ENCODE results near the gene RNF123.

Gene RNF123

DNA sequence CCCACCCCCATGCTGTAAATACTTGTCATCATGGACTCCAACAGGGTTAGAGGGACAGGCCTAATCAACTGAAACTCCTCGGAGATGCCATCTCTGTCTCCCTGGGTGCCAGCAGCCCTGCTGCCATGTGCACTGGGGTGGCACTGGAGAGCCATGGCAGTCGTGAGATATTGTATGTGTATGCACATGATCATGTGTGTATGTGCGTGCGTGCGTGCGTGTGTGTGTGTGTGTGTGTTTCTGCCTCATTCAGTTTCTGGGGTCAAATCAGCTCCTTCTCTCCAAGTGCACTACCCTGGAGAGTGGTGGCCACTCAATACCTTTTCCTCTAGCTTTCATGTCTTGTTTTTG lies 18.4 kb upstream of the RNF123 start:
- Histone ChIP-seq H3K9ac (0 out of 22 replicates have a peak overlapping the region, but pooled peaks of 2 of the 11 experiments have one; percentile 6 to 15), H3K4me3 (no peak overlapping the region)
- no peak for TF ChIP-seq Cebpa-rat (IDR thresholded peaks at IDR 0.05)

DNA sequence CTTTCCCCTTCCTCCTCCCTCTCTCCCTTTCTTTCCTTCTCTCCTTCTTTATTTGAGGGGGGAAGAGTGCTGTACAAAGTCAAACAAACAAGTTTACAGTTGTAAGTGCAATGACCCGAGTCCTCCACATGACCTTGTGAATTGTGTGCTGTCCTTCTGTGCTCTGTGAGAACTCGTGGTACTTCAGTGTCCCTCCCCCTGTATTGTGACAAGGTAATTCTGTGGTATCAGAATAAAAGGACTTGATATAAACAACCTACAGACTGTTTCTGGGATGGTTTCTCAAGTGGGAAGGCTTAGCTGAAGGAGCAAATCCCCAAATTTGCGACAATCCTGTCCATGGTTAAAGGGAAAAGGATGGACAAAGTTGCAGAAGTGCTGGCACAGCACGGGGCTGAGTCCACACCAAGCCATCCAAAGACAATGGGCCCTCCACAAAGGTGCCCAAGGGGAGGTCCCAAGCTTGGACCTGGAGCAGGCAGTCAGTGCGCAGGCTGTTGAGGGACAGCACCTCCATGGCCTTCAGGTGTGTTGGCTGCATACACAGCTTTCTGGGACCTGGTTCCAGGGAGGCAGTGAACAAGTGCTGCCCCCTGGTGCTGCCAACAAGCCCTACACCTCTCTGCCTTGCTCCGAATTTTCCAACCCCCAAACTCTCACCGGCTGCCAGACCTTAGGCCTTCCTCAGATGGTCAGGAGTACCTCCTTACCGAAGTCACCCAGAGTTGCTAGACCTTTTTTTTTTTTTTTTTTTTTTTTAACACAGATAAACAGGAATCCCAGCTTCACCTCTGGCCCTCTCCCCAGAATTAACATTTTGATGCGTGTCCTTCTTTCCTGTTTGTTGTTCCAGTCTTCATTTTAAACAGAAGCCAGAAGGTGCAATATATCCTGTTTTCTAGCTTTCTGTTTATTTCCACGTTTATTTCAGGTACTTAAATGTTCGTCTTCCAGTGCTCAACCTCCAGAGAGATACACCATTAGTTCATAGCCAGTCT lies 17.8 kb upstream of the RNF123 start:
- Histone ChIP-seq H3K27ac (no peak overlapping the region), H3K9ac (peak overlapping the region in 4 of 11 experiments; percentile 1 to 29 (median 25); a peak in 3 of 22 replicates), H3K4me2 (peak overlapping the region in 8 of 11 experiments; percentile 14 to 99 (median 68); a peak in 11 of 22 replicates)

More for the DNA sequence above, 18.4 kb upstream of the RNF123 start:
- H3K9me3 ChIP-seq (replicated peaks in 1 of 11) = 0 out of 22 replicates have a peak, but pooled peaks cover 0 to 4% (median 0%) of the 10 kb centered on the region in 11 experiments
- peaks cover 2 to 7% (median 4%) of the 10 kb centered on the region in 11 experiments for H3K36me3 ChIP-seq
- H4K20me1 ChIP-seq = peaks cover 0 to 56% (median 10%) of the 10 kb centered on the region in 11 experiments; a peak in 13 of 22 replicates
- no peak overlapping the region for H3K4me2 ChIP-seq
- no peaks in the 10 kb centered on the region for H3K27me3 ChIP-seq
- H3K27ac ChIP-seq = no peak overlapping the region
- peaks cover 20 to 57% (median 32%) of the 10 kb centered on the region in 10 experiments for H3K4me1 ChIP-seq

DNA sequence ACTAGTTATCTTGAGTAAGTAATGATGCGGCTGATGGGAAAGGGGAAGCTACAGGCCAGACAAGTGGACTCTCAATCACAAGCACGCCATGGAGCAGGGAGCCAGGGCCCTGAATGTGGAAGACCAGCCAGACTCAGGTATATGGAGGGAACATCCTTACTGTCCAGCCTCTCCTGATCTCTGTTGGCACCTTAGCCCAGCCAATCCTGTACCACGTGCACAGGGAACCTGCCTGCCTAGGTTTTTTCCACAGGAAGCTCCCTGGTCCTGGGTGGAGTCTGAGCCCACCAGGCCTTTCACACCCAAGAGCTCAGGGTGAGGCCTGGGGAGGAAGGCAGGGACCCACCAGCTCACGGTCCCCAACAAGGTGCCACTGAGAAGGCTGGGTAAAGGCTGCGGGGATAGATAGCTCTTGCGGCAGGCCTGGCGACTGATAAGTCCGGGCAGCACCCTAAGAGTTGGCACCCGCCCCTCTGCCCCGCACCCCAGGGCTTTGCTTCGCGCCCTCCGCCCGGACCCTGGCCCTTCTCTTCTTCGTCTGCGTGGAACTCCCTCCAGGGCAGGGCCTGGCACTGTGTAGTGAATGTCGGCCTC lies 16.1 kb upstream of the RNF123 start:
- Histone ChIP-seq H3K9me3 (replicated peaks in 1 of 11) (0 out of 22 replicates have a peak, but pooled peaks cover 0 to 4% (median 0%) of the 10 kb centered on the region in 11 experiments), H3K9ac (peak overlapping the region; percentile 65 to 96 (median 87)), H3K27ac (peak overlapping the region; percentile 87 to 97 (median 93)), H3K36me3 (peaks cover 25 to 30% (median 27%) of the 10 kb centered on the region in 11 experiments), H4K20me1 (peaks cover 0 to 62% (median 24%) of the 10 kb centered on the region in 11 experiments; a peak in 16 of 22 replicates), H3K4me2 (peak overlapping the region; percentile 90 to 99 (median 96)), H3K4me1 (peaks cover 27 to 65% (median 41%) of the 10 kb centered on the region in 10 experiments), H3K4me3 (peak overlapping the region; percentile 78 to 97 (median 84)), H3K27me3 (no peaks in the 10 kb centered on the region)
- no peak for TF ChIP-seq Cebpa-rat (IDR thresholded peaks at IDR 0.05)

More for the DNA sequence above, 17.8 kb upstream of the RNF123 start:
- no peak overlapping the region for H3K4me3 ChIP-seq
- no peak for TF ChIP-seq Cebpa-rat (IDR thresholded peaks at IDR 0.05)
- peaks cover 0 to 59% (median 15%) of the 10 kb centered on the region in 11 experiments; a peak in 14 of 22 replicates for H4K20me1 ChIP-seq
- 0 out of 22 replicates have a peak, but pooled peaks cover 0 to 4% (median 0%) of the 10 kb centered on the region in 11 experiments for H3K9me3 ChIP-seq (replicated peaks in 1 of 11)
- peaks cover 8 to 14% (median 11%) of the 10 kb centered on the region in 11 experiments for H3K36me3 ChIP-seq
- H3K4me1 ChIP-seq = peaks cover 27 to 63% (median 39%) of the 10 kb centered on the region in 10 experiments
- H3K27me3 ChIP-seq = no peaks in the 10 kb centered on the region

DNA sequence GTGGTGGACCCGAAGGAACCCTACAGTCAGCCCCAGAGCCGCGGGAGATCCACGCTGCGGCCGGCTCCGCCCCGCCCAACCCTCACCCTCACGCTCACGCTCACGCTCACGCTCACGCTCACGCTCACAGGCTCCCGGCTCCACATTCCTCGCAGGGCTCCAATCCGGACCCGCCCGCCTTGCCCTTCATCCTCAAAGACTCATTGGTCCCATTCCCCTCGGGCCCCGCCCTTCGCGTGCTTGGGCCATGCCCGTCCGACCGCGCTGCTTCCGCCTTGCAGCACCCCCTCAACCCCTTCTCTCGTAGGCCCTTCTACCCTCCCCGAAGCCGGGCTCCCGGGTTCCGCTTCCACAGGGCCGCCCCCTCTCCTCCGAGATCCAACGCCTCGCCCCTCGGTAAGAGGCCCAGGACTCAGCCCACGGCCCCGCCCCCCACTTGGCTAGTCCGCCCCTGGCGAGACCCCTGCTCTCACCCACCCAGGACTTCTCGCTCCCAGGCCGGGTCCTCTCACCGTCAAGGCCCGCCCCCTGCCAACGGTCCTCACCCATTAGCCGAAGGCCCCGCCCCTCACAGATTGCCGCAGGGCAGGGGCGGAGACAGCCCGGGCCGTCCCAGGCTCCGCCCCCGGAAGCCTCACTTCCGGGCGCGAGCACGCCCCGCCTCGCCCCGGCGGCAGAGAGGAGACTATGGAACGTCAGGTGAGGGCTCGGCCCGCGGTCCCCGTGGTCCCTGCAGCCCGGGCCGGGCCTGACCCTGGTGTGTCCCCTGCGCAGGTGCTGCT lies 15.5 kb upstream of the RNF123 start, which contains the start of gene APEH:
Gene APEH (plus strand): TSS at position 637 of the 782 bp plus-strand sequence. CDS start 51 bp downstream, at position 688.
- Histone ChIP-seq H3K4me3 (peak within 1 kb of the TSS; percentile 78 to 97 (median 84)), H3K9me3 (replicated peaks in 1 of 11) (0 out of 22 replicates have a peak, but pooled peaks cover 0 to 4% (median 0%) of the 10 kb centered on the region in 11 experiments)
- TF ChIP-seq Cebpa-rat (IDR thresholded peaks at IDR 0.05) = no peak

DNA sequence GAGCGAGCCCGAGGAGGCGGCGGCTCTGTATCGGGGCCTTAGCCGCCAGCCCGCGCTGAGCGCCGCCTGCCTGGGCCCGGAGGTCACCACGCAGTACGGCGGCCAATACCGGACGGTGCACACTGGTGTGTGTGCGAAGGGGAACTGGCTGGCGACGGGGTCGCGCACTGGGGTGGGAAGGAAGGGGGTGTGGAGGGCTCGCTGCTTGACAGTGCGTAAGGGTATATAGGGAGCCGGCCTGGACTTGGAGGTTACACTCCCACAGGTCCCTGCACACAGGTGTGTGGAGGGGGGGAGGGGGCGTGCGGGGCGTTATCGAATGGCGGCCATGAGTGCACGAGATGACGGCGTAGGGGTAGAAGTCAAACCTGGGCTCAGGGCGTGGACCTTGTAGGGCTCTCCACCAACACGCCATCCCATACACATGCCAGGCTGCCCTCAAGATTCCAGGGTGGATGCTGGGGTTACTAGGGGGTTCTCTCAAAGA lies 14.8 kb upstream of the RNF123 start:
- H3K36me3 ChIP-seq = peaks cover 38 to 43% (median 41%) of the 10 kb centered on the region in 11 experiments
- H3K27ac ChIP-seq = peak overlapping the region; percentile 87 to 97 (median 93)
- H3K4me3 ChIP-seq = peak overlapping the region; percentile 78 to 97 (median 84)

More for the DNA sequence above, 15.5 kb upstream of the RNF123 start, which contains the start of gene APEH:
- no peaks in the 10 kb centered on the region for H3K27me3 ChIP-seq
- H3K36me3 ChIP-seq = peaks cover 32 to 37% (median 34%) of the 10 kb centered on the region in 11 experiments
- H4K20me1 ChIP-seq = peaks cover 0 to 67% (median 24%) of the 10 kb centered on the region in 11 experiments; a peak in 16 of 22 replicates
- peak within 1 kb of the TSS; percentile 90 to 99 (median 96) for H3K4me2 ChIP-seq
- peaks cover 27 to 60% (median 40%) of the 10 kb centered on the region in 10 experiments for H3K4me1 ChIP-seq
- H3K27ac ChIP-seq = peak within 1 kb of the TSS; percentile 87 to 97 (median 93)
- peak within 1 kb of the TSS; percentile 80 to 96 (median 87) for H3K9ac ChIP-seq

DNA sequence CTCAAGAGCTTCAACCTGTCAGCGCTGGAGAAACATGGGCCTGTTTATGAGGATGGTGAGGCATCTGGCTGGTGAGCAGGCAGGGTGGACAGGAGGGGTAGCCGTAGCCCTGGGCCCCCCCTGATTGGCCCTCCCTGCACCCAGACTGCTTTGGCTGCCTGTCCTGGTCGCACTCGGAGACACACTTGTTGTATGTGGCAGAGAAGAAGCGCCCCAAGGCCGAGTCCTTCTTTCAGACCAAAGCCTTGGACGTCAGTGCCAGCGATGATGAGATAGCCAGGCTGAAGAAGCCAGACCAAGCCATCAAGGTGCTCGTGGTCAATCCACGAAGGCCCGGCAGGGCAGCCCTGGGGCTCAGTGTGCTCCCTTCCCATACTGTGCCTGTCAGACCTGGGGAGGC lies 13.4 kb upstream of the RNF123 start:
- no peaks in the 10 kb centered on the region for H3K27me3 ChIP-seq
- 0 out of 22 replicates have a peak, but pooled peaks cover 0 to 4% (median 0%) of the 10 kb centered on the region in 11 experiments for H3K9me3 ChIP-seq (replicated peaks in 1 of 11)
- H3K4me3 ChIP-seq = peak overlapping the region in 3 of 10 experiments; percentile 79 to 86 (median 80); a peak in 1 of 20 replicates
- no peak overlapping the region; a peak in 2 of 22 replicates for H3K27ac ChIP-seq
- TF ChIP-seq Cebpa-rat (IDR thresholded peaks at IDR 0.05) = no peak
- peaks cover 52 to 57% (median 54%) of the 10 kb centered on the region in 11 experiments for H3K36me3 ChIP-seq
- peaks cover 0 to 70% (median 28%) of the 10 kb centered on the region in 11 experiments; a peak in 15 of 22 replicates for H4K20me1 ChIP-seq
- H3K4me2 ChIP-seq = peak overlapping the region; percentile 90 to 99 (median 96); a peak in 19 of 22 replicates
- peaks cover 27 to 48% (median 38%) of the 10 kb centered on the region in 10 experiments for H3K4me1 ChIP-seq
- peak overlapping the region in 9 of 11 experiments; percentile 80 to 96 (median 87); a peak in 14 of 22 replicates for H3K9ac ChIP-seq

More for the DNA sequence above, 14.8 kb upstream of the RNF123 start:
- Histone ChIP-seq H3K4me1 (peaks cover 27 to 53% (median 38%) of the 10 kb centered on the region in 10 experiments), H3K9ac (peak overlapping the region; percentile 80 to 96 (median 87)), H4K20me1 (peaks cover 0 to 67% (median 24%) of the 10 kb centered on the region in 11 experiments; a peak in 15 of 22 replicates), H3K27me3 (no peaks in the 10 kb centered on the region), H3K4me2 (peak overlapping the region; percentile 90 to 99 (median 96)), H3K9me3 (replicated peaks in 1 of 11) (0 out of 22 replicates have a peak, but pooled peaks cover 0 to 4% (median 0%) of the 10 kb centered on the region in 11 experiments)
- no peak for TF ChIP-seq Cebpa-rat (IDR thresholded peaks at IDR 0.05)

DNA sequence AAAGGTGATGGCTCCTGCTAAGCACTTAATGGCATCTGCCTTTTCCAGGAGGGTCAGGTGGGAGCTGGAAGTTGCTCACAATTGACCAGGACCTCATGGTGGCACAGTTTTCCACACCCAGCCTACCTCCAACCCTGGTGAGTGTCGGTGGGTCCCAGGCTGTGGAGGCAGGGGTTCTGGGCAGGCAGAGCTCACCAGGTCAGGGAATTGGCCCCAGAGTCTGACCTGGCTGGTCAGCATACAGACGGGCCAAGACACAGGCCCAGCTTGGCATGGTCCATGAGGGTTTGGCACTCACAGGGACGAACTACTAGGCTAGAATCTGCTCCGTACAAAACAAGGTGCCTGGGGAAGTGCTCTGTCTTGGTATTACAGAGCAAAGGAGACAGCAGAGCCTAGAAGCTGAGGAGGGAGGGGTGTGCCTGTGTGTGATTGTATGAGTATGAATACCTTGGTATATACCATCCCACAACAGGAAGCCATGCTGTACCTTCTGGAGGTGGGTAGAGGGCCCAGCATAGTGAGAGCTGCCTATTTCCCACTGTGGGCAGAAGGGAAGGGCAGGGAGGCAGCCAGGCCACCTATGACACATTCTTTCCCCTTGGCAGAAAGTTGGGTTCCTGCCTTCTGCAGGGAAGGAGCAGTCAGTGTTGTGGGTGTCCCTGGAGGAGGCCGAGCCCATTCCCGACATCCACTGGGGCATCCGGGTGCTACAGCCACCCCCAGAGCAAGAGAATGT lies 8.7 kb upstream of the RNF123 start:
- H3K36me3 ChIP-seq = peaks cover 82 to 99% (median 89%) of the 10 kb centered on the region in 11 experiments
- no peaks in the 10 kb centered on the region for H3K27me3 ChIP-seq
- no peak for TF ChIP-seq Cebpa-rat (IDR thresholded peaks at IDR 0.05)
- no peak overlapping the region for H3K4me2 ChIP-seq
- peaks cover 0 to 85% (median 31%) of the 10 kb centered on the region in 11 experiments; a peak in 16 of 22 replicates for H4K20me1 ChIP-seq
- H3K4me1 ChIP-seq = peaks cover 4 to 19% (median 10%) of the 10 kb centered on the region in 10 experiments
- H3K9me3 ChIP-seq (replicated peaks in 1 of 11) = peaks cover 0 to 4% (median 0%) of the 10 kb centered on the region in 11 experiments; a peak in 3 of 22 replicates
- H3K4me3 ChIP-seq = no peak overlapping the region
- H3K9ac ChIP-seq = peak overlapping the region in 2 of 11 experiments; percentile 3 to 31; a peak in 2 of 22 replicates
- no peak overlapping the region for H3K27ac ChIP-seq

Measured in BLaER1 treated with 17β-estradiol and CSF1 and Interleukin-3, amounts not matched to agents 10 nM and 100 nM (cell line).